Kidney epithelial cell (primary cell): ENCODE measurements around the gene GGCT. TPM values are rescaled to one million over a fixed set of nuclear protein-coding genes. Genes with fewer than 3 reads are reported as not detected.

ENCODE experiments used
- DNase-seq: peaks from one replicate; pipeline ENCODE4 v3.0.0-alpha.2; 2010; ENCODE audit warnings: low read depth
- H3K27me3 ChIP-seq: 2 replicates; pipeline ENCODE4 v1.6.0; 2011; ENCODE audit warnings: low read length; ENCODE audit not compliant: control insufficient read depth, insufficient read depth
- H3K36me3 ChIP-seq: 2 replicates; pipeline ENCODE4 v1.5.1; 2011; ENCODE audit warnings: low read length; ENCODE audit not compliant: control insufficient read depth, insufficient read depth
- H3K4me3 ChIP-seq: 2 replicates; pipeline ENCODE4 v1.5.1; 2011; ENCODE audit warnings: low read depth, mild to moderate bottlenecking, control low read depth, low read length
- total RNA-seq: library from RNA; depleted of rRNA; stranded (reverse); fragments of >200 nt; gene quantifications from 2 replicates; pipeline ENCODE4 v1.2.3, GENCODE V29; 2015
- TF ChIP-seq, protein P1 (sequence below): IDR thresholded peaks from 2 replicates; pipeline ENCODE4 v1.5.1; 2011; ENCODE audit warnings: mild to moderate bottlenecking, moderate library complexity, low read length, control low read depth, inconsistent platforms; ENCODE audit not compliant: insufficient read depth, poor library complexity, severe bottlenecking

GGCT gene
- total RNA-seq, 1 donor from 2014 or later, result 37.8 TPM

DNA sequence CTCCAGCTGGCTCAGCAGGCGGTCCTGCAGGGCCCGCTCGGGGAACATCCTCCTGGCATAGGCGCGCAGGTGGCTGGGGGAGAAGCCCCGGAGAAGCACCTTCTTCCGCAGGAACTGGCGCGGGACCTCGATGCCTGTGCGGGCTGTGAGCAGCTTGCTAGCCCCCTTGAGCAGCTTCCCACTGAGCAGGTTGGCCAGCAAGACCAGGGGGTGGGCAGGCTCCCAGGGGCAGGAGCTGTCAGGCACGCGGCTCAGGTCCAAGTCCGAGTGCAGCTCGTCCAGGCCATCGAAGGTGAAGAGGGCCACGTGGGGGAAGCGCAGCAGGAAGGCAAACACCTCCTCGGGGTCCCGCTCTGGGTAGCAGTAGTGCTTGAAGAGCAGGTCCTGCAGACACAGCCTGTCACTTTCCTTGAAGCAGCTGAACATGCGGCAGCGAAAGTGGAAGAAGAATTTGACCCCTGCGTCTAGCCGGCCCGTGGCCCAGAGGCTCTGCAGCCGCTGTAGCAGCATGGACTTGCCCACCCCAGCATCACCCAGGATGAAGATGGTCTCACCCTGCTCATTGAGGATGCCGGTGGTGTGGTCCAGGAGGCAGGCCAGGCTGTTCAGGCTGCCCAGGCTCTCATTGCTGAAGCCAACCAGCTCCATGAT lies 52.2 kb downstream of the GGCT start:
- no peaks in the 10 kb centered on the region for H3K36me3 ChIP-seq
- no peak for DNase-seq
- no peaks in the 10 kb centered on the region for H3K27me3 ChIP-seq
- TF ChIP-seq, protein P1, sequence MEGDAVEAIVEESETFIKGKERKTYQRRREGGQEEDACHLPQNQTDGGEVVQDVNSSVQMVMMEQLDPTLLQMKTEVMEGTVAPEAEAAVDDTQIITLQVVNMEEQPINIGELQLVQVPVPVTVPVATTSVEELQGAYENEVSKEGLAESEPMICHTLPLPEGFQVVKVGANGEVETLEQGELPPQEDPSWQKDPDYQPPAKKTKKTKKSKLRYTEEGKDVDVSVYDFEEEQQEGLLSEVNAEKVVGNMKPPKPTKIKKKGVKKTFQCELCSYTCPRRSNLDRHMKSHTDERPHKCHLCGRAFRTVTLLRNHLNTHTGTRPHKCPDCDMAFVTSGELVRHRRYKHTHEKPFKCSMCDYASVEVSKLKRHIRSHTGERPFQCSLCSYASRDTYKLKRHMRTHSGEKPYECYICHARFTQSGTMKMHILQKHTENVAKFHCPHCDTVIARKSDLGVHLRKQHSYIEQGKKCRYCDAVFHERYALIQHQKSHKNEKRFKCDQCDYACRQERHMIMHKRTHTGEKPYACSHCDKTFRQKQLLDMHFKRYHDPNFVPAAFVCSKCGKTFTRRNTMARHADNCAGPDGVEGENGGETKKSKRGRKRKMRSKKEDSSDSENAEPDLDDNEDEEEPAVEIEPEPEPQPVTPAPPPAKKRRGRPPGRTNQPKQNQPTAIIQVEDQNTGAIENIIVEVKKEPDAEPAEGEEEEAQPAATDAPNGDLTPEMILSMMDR, result no peak
- no peak overlapping the region for H3K4me3 ChIP-seq

DNA sequence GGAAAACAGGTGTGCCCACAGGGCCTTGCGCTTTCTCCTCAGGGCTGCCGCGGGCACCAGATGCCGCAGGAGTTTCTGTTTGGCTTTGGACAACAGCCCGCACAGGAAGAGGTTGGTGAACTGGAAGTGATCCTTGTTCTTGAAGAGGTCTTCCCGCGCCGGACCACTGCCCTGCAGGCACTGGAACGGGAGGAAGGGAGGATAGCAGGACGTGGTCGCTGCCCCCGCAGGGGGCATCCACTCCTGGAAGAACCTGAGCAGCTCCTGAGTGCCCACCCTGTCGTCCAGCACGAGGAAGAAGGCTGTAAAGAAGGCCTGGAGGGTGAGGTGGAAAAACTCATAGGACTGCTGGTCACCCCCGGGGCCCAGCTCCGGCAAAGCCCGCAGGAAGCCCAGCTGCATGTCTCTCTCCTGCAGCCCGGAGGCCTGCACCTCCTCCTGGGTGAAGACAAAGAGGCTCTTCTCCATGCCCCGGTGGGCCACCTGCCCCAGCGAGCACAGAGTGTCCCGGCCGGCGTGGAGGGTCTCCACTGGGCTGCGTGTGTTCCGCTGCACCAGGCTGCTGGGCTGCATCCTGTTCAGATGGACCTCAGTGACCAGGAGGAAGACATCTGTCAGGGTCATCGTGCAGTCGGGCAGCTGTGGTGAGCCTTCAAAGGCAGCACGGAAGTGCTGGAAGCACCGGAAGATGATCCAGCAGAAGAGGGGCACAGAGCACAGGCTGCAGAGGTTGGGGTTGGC lies 52.9 kb downstream of the GGCT start:
- no peak for DNase-seq
- Histone ChIP-seq H3K27me3 (no peaks in the 10 kb centered on the region), H3K36me3 (no peaks in the 10 kb centered on the region), H3K4me3 (no peak overlapping the region)
- TF ChIP-seq, protein P1, result no peak

DNA sequence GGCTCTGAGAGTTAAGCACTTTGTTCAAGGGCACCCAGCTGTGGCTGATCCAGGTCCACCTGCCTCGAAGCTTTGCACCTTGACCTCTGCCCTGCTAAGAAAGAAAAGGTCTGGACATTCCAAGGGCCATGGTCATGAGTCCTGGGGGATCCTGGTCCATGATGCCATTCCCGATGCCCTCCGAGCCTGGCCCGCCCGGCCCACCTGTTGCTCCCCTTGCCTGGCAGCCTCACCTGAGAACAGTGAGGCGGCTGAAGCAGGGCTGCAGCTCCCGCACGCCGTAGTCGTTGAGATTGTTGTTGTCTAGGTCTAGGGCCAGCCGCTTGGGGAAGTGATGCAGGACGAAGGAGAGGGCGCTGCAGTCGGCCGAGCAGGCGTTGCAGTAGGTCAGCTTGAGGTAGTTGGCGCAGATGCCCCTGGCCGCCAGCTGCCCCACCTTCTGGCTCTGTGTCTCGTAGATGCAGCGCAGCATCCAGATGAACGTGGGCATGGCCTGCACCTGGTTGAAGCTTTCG lies 53.6 kb downstream of the GGCT start:
- no peaks in the 10 kb centered on the region for H3K27me3 ChIP-seq
- DNase-seq, result no peak
- H3K4me3 ChIP-seq, result no peak overlapping the region
- TF ChIP-seq, protein P1, result no peak
- no peaks in the 10 kb centered on the region for H3K36me3 ChIP-seq

DNA sequence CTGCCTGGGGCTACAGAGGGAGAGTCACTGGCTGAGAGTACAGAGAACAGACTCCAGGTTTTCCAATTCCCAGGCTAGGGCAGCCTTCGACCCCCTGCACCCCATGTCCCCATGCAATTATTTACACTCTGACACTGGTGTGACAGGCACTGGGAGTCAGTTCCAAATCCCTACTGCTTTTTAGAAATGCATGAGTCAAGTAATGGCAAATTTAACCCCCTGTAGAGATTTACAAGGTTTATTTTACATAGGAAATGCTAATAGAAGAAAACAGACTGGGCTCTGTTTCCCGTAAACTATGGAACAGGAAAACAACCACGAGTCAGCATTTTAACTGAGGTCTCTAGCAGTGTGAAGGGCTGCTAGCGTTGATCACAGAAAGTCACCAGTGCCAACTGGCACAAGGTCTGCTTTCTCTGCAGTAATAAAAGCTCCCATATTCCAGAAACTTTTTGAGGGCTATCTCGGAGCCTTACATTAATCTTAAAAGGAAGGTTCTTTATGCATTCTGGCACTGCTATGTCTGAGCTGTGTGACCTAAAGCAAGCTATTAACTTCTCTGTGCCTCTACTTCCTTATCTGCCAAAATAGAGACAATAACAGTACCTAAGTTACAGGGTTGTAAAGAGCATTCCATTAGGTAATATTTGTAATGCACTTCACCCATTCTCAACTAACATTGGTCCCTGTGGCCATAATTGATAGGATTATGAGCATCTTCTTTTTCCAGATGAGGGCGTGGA lies 54.2 kb downstream of the GGCT start:
- Histone ChIP-seq H3K4me3 (no peak overlapping the region), H3K36me3 (no peaks in the 10 kb centered on the region), H3K27me3 (no peaks in the 10 kb centered on the region)
- no peak for DNase-seq
- TF ChIP-seq, protein P1, result no peak

DNA sequence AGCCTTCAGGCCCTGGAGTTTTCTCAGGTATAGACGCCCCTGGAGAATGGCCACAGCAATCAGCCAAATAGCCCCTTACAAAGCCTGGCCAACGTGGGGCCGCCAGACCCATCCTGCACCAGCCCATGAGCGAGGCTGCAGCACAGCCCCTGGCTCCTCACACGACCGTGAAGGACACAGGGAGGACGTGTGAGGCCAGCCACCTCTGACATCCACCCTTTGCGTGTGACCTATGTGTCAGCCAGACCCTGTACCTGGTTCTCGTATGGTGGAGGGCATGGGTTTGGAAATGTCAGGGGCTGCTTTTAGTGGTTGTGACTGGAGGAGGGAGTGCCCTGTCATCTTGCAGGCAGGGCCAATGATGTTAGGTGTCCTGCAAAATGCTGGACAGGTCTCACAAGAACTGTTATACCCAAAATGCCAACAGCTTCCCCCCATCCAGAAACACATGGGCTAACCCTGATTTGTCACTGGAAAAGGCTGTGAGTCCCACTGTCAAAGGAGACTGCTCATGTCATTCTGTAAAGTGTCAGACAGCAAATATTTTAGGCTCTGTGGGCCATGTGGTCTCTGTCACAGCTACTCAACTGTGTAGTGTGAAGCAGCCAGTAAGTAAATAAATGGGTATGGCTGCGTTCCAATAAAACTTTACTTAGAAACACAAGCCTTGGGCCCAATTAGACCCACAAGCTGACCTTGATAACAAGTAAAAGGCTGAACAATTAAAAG lies 56.0 kb downstream of the GGCT start:
- DNase-seq, result no peak
- Histone ChIP-seq H3K27me3 (no peaks in the 10 kb centered on the region), H3K36me3 (no peaks in the 10 kb centered on the region), H3K4me3 (no peak overlapping the region)
- TF ChIP-seq, protein P1, result no peak
